HG03565 (cell line): ENCODE results near the gene TUBB2B.
"Not testable (repeated sequence)": the region's sequence is repeated elsewhere in the genome, so short reads cannot be mapped to it uniquely, and the experiment has no call there.

Experiments used
- ATAC-seq: cut with Tn5 transposase; IDR thresholded peaks from one replicate; pipeline ENCODE4 v1.9.1; 2021; ENCODE audit warnings: mild to moderate bottlenecking, moderate library complexity; ENCODE audit not compliant: unreplicated experiment

The TUBB2B gene

DNA sequence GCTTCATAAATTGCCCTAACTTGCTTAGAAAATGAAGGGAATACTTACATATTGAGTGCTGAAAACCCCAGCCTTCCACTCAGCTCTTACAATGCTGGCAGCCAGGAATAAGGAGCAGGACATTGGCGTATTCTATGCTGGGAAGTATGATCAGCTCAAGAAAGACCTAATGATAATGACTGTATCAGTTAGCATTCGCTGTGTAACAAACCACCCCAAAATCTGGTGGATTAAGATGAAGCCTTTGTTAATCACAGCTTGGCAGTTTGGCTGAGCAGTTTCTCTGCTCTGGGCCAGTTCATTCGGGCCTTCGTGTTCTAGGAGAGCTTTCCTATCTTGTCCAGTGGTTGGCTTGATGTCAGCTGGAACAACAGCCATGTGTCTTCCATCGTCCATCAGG, 36.7 kb downstream of the TUBB2B start:
- ATAC-seq: no peak

DNA sequence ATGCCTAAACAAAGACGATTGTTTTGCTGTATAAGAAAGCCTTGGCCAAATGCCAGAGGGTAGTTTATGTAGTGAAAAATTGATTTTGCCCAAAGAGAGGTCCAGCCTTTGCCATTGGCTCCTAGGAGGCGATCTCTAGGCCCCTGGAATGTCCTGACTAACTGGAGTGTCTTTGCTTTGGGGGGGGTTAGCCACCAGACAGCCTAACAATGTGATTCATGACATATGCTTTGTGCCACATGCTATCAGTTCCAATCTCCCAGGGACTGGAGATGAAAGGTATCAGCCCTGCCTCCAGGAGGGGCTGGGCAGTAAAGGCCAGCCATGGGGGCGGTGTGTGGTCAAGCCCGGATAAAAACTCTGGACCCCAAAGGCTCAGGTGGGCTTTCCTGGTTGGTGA, 37.4 kb downstream of the TUBB2B start:
- ATAC-seq: no peak

DNA sequence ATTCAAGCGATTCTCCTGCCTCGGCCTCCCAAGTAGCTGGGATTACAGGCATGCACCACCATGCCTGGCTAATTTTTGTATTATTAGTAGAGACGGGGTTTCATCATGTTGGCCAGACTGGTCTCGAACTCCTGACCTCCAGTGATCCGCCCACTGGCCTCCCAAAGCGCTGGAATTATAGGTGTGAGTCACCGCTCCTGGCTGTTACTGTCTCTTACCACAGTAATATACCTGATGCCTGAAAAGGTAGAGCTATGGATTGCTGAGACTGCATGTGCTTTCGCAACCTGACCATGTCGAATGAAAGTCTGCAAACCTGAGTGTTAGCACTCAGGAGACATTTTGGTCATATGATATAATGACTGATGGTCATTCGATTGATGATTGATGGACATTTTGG, 38.3 kb downstream of the TUBB2B start:
- not testable (repeated sequence) for ATAC-seq

DNA sequence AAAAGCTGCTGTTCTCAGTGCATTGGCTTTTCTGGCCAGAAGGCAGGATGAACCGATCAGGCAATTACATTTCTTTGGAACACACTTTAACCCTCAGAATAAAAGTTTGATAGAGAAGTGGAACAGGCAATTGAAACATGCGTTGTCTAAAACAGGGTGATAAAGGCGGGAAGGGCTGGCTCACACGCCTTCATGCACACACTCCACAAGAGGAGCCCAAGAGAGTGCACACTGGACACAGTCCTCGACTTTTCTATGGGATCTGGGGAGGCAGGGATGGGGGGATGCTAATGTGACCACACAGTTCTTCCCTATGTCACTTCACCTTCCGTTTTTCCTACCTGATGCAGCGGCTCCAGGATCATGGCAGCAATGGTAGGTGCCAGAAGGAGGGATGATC, 39.2 kb downstream of the TUBB2B start:
- ATAC-seq: no peak

DNA sequence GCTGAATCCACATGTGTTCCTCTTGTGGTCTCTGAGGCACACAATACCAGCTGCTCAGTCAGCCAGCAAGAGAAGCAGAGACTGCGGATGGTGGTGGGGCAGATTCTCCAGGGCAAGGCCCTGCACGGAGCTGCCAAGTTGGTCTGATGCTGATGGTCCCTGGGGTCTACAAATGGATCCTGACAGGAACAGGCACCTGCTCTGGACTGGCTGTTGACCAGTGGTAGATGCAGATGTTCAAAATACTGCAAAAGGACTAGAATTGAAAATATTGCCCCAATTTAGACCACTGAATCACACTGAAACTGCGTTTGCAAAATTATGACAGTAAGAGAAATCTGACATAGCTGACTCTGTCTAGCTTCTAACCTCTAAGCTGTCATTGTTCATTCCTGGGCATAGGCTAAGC, 40.5 kb downstream of the TUBB2B start:
- ATAC-seq: no peak

DNA sequence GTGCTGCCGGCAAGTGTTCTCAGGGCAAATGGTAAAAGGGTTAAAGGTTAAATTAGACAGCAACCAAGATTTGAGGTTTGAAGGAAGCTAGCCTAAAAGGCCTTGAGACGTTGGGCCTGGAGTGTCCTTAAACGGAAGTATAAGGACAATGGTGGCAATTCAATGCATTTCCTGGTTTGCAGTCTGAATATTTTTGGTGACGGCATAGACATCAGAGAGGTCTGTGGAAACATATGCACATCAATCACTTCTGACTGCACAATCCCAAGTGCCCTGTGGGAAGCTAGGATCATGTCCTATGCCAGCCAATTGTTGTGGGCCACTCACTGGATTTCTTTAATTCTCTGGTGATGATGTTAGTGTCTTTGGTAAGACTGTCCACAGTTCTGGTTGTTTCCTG, 44.4 kb downstream of the TUBB2B start:
- no peak for ATAC-seq

DNA sequence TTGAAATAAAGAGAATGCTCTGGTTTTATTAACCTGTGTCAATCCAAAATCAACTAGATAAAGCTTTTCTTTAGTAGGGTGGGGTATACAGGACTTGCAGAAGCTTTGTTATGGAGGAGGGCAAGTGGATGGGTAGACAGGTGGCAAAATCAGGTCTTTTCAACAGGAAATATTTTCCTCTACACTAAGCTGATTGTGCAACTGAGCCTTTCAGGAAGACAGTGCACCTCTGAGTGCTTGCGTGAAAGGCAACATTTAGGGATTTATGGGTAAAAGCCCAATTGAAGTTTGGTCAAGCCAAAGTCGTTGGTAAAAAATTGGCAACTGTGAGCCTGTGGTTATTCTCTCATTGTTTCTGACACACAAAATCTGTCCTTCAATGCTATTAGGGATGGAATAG, 46.3 kb downstream of the TUBB2B start:
- no peak for ATAC-seq

DNA sequence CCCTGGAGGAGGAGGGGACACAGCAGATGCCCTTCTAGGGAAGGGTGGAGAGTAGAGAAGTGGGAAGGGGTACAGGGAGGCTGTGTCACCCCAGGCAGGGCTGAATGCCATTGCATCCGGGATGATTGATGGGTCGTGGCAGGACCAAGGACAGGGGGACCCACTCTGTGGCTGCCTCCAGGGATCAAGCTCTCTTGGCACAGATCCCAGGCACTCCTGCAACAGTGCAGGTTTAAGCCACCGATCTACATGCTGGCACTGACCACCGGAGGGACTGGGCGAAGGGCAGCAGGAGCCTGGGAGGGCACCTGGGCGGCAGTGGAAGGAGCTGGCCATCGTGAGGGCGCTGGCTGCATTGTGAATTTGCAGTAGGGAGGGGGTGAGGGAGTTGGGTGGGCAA, 47.5 kb downstream of the TUBB2B start:
- not testable (repeated sequence) for ATAC-seq

DNA sequence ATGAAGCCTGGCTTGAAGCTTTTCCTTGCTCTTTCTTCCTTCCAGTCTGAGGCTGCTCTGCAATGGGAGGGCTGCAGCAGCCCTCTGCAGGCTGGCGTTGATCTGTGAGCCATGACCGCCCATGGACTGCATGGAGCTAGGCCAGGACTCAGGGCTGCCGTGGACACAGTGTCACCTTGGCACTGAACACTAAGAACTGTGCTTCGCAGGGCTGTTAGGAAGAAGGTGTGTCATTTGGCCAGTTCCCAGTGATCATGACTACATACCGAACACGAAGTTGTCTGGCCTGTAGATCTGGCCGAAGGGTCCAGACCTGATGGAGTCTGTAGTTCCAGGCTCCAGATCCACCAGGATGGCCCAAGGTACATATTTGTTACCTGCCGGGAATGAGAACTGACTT, 48.8 kb downstream of the TUBB2B start:
- ATAC-seq: not testable (repeated sequence)

DNA sequence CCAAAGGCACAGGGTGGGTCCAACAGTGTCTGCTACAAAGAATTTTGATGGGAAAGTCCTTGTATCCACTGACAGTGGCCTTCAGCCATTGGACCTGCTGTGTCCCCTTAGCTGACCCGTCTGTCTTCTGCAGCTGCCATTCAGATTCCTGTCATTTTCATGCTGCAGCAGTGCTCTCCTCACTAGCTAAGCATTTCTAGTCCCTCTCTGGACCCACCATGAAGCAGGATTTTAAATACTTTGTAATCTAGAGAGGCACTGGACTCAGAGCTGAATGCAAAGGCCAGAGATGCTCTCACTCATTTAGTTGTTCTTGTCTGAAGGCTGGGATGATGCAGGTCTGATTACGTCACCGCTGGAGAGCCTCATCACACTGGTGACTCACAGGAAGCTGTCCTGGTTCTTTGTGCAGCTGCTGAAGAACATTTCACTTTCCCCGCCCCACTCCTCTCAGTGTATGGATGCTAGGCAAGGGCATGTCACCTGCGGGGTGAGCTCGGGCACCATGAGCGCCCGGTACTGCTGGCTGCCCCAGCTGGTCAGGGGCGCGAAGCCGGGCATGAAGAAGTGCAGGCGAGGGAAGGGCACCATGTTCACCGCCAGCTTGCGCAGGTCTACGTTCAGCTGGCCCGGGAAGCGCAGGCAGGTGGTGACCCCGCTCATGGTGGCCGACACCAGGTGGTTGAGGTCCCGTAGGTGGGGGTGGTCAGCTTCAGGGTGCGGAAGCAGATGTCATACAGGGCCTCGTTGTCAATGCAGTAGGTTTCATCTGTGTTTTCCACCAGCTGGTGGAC, 50.7 kb downstream of the TUBB2B start:
- ATAC-seq: no peak

DNA sequence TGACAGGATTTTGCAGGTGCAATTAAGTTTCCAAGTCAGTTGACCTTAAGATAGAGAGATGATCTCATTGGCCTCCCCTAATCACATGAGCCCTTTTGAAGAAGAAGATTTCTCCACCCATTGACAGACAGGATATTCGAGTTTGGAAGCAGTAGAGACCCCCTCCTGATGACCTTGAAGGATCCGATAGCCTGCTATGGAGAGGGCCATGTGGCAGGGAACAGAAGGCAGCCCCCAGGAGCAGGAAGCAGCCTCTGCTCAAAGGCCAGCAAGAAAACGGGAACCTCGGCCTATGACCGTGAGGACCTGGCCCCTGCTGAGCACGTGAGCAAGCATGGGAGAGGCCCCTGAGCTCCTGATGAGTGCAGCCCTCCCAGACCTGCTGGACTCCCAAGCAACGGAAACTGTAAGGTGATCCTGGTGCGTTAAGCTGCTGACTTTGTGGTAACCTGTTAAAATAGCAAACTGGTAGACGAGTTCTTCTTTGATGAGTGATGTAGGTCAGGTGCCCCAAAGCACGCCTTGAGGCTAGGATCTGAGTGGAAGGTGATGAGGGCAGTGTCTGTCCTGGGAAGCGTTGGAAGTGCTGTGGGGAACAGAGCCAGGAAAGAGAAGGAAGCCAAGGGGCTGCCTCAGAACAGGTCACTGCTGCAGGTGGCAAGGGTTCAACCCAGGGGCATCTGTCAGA, 51.6 kb downstream of the TUBB2B start:
- no peak for ATAC-seq
